Kidney glomerular epithelial cell (primary cell): ENCODE results near the gene NANP.
A peak's percentile ranks its signal among the peaks of the same experiment; 100 is the strongest.
"Not testable (repeated sequence)": the region's sequence is repeated elsewhere in the genome, so short reads cannot be mapped to it uniquely, and the experiment has no call there.

ENCODE experiments used
- DNase-seq: peaks from one replicate; lab custom pipeline; 2025; lab: John Stamatoyannopoulos, UW

NANP gene

DNA sequence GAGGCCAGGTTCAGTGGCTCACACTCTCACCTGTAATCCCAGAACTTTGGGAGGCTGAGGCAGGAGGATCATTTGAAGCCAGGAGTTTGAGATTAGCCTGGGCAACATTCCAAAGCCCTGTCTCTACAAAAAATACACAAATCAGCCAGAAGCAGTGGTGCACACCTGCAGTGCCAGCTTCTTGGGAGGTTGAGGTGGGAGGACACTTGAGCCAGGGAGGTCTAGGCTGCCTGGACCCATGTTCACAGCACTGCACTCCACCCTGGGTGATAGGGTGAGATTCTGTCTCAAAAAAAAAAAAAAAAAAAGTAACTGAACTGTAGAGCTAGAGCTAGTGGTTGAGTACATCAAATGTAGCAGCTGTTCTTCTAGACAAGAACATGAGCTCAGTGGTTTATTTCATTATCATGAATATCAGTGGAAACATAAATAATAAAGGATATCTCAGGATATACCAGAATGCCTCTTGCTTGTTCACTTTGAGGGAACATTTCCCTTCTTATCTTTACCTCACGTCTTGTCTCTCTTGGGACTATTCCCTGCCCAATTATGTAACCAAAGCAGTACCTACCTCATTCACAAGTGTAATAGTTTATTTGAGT lies 17.6 kb downstream of the NANP start:
- DNase-seq, result no peak

- DNase-seq, result no peak
These were observed 18.7 kb downstream of the NANP start for GRCh38 chr20:25605148-25605547.

DNA sequence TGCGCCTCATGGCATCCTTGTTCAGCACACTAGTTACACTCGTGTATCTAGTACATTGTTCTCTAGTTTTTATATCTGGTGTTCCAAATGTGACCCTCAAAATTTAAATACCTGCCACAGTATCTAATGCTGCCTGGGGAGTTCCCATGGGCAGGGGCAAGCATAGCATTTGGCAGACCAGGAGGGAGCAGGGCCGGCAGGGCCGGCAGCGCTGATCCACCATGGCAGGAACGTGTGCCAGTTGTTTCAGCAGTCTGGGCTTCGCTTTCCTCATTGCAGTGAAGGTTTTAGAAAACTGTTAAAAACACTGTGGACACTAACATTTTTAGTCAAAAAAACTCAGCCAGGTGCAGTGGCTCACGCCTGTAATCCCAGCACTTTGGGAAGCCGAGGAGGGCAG lies 19.2 kb downstream of the NANP start:
- DNase-seq, result no peak

- not testable (repeated sequence) for DNase-seq
These were observed 20.9 kb downstream of the NANP start for GRCh38 chr20:25602914-25603309.

DNA sequence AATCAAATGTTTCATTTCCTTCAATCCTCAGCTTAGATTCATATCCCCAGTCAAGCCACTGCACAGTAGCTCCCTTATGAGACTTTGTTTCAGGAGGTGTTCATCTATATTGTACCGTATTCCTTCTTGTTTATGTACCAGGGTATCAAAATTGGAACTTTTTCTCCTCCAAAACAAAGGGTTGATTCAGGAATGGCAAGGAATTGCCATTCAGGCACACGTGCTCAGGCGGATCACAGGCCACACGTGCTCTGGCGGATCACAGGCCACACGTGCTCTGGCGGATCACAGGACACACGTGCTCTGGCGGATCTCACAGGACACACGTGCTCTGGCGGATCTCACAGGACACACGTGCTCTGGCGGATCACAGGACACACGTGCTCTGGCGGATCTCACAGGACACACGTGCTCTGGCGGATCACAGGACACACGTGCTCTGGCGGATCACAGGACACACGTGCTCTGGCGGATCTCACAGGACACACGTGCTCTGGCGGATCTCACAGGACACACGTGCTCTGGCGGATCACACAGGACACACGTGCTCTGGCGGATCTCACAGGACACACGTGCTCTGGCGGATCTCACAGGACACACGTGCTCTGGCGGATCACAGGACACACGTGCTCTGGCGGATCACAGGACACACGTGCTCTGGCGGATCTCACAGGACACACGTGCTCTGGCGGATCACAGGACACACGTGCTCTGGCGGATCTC lies 21.5 kb downstream of the NANP start:
- not testable (repeated sequence) for DNase-seq

DNA sequence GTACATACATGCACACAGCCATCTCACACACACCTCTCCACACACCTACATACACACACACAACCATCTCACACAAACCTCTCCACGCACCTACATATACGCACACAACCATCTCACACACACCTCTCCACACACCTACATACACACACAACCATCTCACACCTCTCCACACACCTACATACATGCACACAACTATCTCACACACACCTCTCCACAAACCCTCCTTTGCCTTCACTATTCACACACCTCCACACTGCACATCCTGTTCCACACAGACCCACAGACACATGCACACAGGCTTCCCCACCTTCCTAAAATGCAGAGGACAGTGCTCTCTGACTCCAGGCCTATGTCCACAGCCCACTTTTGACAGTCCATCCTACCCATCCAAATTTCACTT lies 22.2 kb downstream of the NANP start:
- no peak for DNase-seq

- DNase-seq, result peak; percentile 9
These were observed 23.2 kb downstream of the NANP start for GRCh38 chr20:25600632-25601031.

DNA sequence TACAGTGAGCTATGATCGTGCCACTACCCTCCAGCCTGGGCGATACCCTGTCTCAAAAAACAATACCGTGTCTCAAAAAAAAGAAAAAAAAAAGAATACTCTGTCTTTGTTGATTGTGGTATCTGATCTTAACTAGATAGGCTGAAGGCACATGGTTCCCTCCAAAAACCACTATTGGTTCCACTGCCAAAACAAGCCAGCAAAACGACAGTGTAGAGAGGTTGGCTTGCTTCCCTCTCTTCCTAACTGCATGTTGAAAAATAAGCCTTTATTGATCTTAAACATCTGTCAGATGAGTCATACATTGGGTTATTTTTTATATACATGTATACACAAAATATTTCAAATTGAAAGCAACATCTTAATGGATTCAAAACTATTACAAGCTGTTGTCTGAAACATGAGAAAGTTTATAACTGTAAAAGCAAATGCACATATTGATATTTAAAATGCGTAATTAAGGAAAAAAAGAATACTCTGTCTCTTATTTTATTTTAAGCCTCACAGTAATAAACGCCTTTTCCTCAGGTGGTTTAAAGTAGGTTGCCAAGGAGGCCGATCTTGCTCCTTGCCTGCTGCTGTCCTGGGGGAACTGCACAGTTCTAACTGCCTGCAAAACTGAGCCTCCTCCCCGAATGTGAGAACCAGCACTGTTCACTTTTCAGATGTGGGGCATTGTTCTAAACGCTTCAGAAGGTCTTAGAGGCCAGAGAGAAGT lies 31.5 kb downstream of the NANP start:
- no peak for DNase-seq

DNA sequence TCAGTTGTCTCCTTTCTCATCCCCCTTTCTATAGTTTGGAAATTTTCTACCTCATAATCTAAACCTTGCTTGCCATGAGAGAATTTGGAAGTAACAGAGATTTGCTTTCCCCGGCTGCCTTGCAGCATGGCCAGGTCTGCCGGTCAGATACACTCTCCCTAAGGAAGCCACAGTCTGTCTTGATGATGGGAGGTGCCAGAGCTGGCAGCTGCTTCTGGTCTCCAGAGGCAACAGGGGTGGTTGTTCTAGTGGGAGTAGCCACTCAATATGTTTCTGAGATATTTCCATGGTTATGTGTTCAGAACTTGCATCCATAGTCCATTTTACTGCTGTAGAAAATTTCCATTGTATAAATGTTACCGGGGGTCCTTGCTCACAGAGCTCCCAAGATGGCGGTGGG lies 33.0 kb downstream of the NANP start:
- DNase-seq, result not testable (repeated sequence)

- no peak for DNase-seq
These were observed 35.3 kb downstream of the NANP start for GRCh38 chr20:25588491-25588890.

DNA sequence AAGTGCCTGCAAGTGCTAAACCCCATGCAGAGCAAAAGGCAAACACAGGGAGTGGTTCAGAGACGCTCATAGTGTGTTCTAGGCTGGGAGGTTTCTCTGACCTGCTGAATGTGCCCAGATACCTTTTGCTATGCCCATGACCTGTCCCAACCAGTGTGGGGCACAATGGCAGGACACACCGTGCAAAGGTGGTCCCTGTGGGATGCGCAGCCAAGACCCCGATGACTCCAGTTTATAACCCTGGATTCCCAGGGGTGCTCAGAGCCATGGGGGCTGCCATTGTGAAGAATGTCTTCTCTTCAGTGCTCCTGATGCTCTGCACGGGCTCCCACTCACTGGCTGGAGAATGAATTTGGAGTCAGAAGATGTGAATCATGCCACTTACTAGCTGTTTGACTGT lies 36.3 kb downstream of the NANP start:
- DNase-seq, result no peak

- no peak for DNase-seq
These were observed 36.9 kb downstream of the NANP start for GRCh38 chr20:25586877-25587276.

GRCh38 chr20:25584905-25585704 lies 38.7 kb downstream of the NANP start, which contains the start of gene NINL:
NINL (minus strand) TSS chr20:25585531; CDS start chr20:25526587, 58,944 bp downstream.
- DNase-seq, result no peak

DNA sequence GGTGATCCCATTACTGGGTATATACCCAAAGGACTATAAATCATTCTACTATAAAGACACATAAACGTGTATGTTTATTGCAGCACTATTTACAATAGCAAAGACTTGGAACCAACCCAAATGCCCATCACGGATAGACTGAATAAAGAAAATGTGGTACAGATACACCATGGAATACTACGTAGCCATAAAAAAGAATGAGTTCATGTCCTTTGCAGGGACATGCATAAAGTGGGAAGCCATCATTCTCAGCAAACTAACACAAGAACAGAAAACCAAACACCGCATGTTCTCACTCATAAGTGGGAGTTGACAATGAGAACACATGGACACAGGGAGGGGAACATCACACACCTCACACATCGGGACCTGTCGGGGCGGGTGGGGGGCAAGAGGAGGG lies 40.2 kb downstream of the NANP start:
- not testable (repeated sequence) for DNase-seq

GRCh38 chr20:25580711-25581110 lies 43.1 kb downstream of the NANP start:
- DNase-seq, result no peak

GRCh38 chr20:25579081-25579770 lies 44.6 kb downstream of the NANP start:
- DNase-seq, result no peak

GRCh38 chr20:25576783-25577530 lies 46.9 kb downstream of the NANP start:
- DNase-seq, result no peak

DNA sequence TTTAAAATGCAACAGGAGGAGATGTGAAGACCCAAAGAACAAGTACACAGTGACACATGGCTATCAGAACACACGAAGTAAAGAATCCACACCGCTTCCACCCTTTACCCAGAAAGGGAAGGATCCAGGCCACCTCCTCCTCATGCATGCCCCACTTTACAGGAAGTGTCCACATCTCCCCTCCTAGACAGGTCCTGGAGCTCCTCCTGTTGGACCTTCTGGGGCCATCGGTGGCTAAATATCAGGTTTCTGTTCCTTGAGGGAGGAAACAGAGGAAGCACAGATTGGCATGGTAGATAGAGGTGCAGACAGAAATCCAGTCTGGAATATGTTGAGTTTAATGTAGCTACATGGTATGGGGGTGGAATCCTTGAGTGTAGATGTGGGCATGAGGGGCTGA lies 49.4 kb downstream of the NANP start:
- DNase-seq, result no peak

- no peak for DNase-seq
These were observed 50.2 kb downstream of the NANP start for GRCh38 chr20:25573288-25574251.

GRCh38 chr20:25571817-25572216 lies 52.0 kb downstream of the NANP start:
- DNase-seq, result no peak
